Measurements from ENCODE around the gene GET4. TPM values are rescaled to one million over a fixed set of nuclear protein-coding genes. Genes with fewer than 3 reads are reported as not detected.
"Not testable (repeated sequence)": the region's sequence is repeated elsewhere in the genome, so short reads cannot be mapped to it uniquely, and the experiment has no call there.

Gene GET4
- total and polyA plus RNA-seq, 4 donors: 19.5 to 34.7 (median 27.3) TPM

- TF ChIP-seq ZBTB33 (IDR thresholded peaks at IDR 0.05): no peak
- TF ChIP-seq, protein P1, sequence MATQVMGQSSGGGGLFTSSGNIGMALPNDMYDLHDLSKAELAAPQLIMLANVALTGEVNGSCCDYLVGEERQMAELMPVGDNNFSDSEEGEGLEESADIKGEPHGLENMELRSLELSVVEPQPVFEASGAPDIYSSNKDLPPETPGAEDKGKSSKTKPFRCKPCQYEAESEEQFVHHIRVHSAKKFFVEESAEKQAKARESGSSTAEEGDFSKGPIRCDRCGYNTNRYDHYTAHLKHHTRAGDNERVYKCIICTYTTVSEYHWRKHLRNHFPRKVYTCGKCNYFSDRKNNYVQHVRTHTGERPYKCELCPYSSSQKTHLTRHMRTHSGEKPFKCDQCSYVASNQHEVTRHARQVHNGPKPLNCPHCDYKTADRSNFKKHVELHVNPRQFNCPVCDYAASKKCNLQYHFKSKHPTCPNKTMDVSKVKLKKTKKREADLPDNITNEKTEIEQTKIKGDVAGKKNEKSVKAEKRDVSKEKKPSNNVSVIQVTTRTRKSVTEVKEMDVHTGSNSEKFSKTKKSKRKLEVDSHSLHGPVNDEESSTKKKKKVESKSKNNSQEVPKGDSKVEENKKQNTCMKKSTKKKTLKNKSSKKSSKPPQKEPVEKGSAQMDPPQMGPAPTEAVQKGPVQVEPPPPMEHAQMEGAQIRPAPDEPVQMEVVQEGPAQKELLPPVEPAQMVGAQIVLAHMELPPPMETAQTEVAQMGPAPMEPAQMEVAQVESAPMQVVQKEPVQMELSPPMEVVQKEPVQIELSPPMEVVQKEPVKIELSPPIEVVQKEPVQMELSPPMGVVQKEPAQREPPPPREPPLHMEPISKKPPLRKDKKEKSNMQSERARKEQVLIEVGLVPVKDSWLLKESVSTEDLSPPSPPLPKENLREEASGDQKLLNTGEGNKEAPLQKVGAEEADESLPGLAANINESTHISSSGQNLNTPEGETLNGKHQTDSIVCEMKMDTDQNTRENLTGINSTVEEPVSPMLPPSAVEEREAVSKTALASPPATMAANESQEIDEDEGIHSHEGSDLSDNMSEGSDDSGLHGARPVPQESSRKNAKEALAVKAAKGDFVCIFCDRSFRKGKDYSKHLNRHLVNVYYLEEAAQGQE (IDR thresholded peaks at IDR 0.05): no peak
- no peak for TF ChIP-seq JUND (IDR thresholded peaks at IDR 0.05)
- no peak for TF ChIP-seq RXRA (IDR thresholded peaks at IDR 0.05)
- no peak for TF ChIP-seq HNF4G (IDR thresholded peaks at IDR 0.05)
- TF ChIP-seq HNF4A (conservative IDR thresholded peaks at IDR 0.05): no peak
- no peak for TF ChIP-seq EGR1 (IDR thresholded peaks at IDR 0.05; ENCODE audit: low read depth in 2 of 2)
- no peak for TF ChIP-seq FOXA2 (IDR thresholded peaks at IDR 0.05)
- TF ChIP-seq TAF1 (conservative IDR thresholded peaks at IDR 0.05): no peak
- TF ChIP-seq, protein P2, sequence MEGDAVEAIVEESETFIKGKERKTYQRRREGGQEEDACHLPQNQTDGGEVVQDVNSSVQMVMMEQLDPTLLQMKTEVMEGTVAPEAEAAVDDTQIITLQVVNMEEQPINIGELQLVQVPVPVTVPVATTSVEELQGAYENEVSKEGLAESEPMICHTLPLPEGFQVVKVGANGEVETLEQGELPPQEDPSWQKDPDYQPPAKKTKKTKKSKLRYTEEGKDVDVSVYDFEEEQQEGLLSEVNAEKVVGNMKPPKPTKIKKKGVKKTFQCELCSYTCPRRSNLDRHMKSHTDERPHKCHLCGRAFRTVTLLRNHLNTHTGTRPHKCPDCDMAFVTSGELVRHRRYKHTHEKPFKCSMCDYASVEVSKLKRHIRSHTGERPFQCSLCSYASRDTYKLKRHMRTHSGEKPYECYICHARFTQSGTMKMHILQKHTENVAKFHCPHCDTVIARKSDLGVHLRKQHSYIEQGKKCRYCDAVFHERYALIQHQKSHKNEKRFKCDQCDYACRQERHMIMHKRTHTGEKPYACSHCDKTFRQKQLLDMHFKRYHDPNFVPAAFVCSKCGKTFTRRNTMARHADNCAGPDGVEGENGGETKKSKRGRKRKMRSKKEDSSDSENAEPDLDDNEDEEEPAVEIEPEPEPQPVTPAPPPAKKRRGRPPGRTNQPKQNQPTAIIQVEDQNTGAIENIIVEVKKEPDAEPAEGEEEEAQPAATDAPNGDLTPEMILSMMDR (IDR thresholded peaks at IDR 0.05; ENCODE audit: low read depth, low read length, missing input control): no peak
- no peak for TF ChIP-seq NR2F2 (IDR thresholded peaks at IDR 0.05)
- TF ChIP-seq MAX (IDR thresholded peaks at IDR 0.05): no peak
- no peak for TF ChIP-seq SP1 (IDR thresholded peaks at IDR 0.05)
- no peak for TF ChIP-seq YY1 (IDR thresholded peaks at IDR 0.05)
- peaks cover 0 to 31% (median 17%) of the 10 kb centered on the region in 4 donors for H3K4me1 ChIP-seq (ENCODE audit: control insufficient read depth in 4 of 4, insufficient read depth in 4 of 4, low read length in 3 of 4)
- peaks cover 2 to 25% (median 11%) of the 10 kb centered on the region in 4 donors for H3K36me3 ChIP-seq (ENCODE audit: control insufficient read depth in 4 of 4, insufficient read depth in 3 of 4, low read depth in 1 of 4, low read length in 3 of 4)
- 92% methylated on average over 14 of the region's 14 CpGs for WGBS
- no peaks in the 10 kb centered on the region for H3K9me3 ChIP-seq (ENCODE audit: control insufficient read depth in 4 of 4, low read length in 3 of 4)
- H3K27me3 ChIP-seq (ENCODE audit: control insufficient read depth in 4 of 4, insufficient read depth in 4 of 4, low read length in 3 of 4): no peaks in the 10 kb centered on the region
- H3K9ac ChIP-seq (ENCODE audit: low read depth in 1 of 2, low read length in 2 of 2): no peak overlapping the region
- H3K4me3 ChIP-seq (ENCODE audit: low read depth in 1 of 3, low read length in 3 of 3): no peak overlapping the region
- DNase-seq (ENCODE audit: low spot score): no peak
- peak overlapping the region in 1 of 2 donors; percentile 28 for H3K27ac ChIP-seq (ENCODE audit: low read depth in 1 of 2, low read length in 2 of 2)
Observed at GRCh38 chr7:869348-869747, 7.0 kb upstream of the GET4 start.

- TF ChIP-seq RXRA (IDR thresholded peaks at IDR 0.05): peak in 1 of 2 donors; percentile 6
- no peak for TF ChIP-seq EGR1 (IDR thresholded peaks at IDR 0.05; ENCODE audit: low read depth in 2 of 2)
- Histone ChIP-seq H3K36me3 (ENCODE audit: control insufficient read depth in 4 of 4, insufficient read depth in 3 of 4, low read depth in 1 of 4, low read length in 3 of 4) (peaks cover 0 to 20% (median 8%) of the 10 kb centered on the region in 4 donors), H3K27me3 (ENCODE audit: control insufficient read depth in 4 of 4, insufficient read depth in 4 of 4, low read length in 3 of 4) (no peaks in the 10 kb centered on the region), H3K4me3 (ENCODE audit: low read depth in 1 of 3, low read length in 3 of 3) (no peak overlapping the region), H3K9ac (ENCODE audit: low read depth in 1 of 2, low read length in 2 of 2) (no peak overlapping the region), H3K4me1 (ENCODE audit: control insufficient read depth in 4 of 4, insufficient read depth in 4 of 4, low read length in 3 of 4) (peaks cover 0 to 28% (median 16%) of the 10 kb centered on the region in 4 donors), H3K27ac (ENCODE audit: low read depth in 1 of 2, low read length in 2 of 2) (peak overlapping the region; percentile 67 to 69), H3K9me3 (ENCODE audit: control insufficient read depth in 4 of 4, low read length in 3 of 4) (no peaks in the 10 kb centered on the region)
- WGBS: 80% methylated on average over 14 of the region's 14 CpGs
- no peak for DNase-seq (ENCODE audit: low spot score)
Observed at GRCh38 chr7:871900-872537, 4.3 kb upstream of the GET4 start.

DNA sequence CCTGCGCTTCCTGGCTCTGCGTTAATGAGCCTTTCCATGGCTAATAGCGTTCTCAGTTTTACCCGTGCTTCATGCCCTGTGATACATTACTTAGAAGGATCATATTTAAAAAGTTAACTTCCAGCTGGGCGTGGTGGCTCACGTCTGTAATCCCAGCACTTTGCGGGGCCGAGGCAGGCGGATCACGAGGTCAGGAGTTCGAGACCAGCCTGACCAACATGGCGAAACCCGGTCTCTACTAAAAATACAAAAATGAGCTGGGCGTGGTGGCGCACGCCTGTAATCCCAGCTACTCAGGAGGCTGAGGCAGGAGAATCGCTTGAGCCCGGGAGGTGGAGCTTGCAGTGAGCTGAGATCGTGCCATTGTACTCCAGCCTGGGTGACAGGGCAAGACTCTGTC, 3.7 kb upstream of the GET4 start:
- H3K9me3 ChIP-seq (ENCODE audit: control insufficient read depth in 4 of 4, low read length in 3 of 4); H3K4me3 ChIP-seq (ENCODE audit: low read depth in 1 of 3, low read length in 3 of 3); H3K27me3 ChIP-seq (ENCODE audit: control insufficient read depth in 4 of 4, insufficient read depth in 4 of 4, low read length in 3 of 4); DNase-seq (ENCODE audit: low spot score); H3K9ac ChIP-seq (ENCODE audit: low read depth in 1 of 2, low read length in 2 of 2): not testable (repeated sequence)
- Histone ChIP-seq H3K27ac (ENCODE audit: low read depth in 1 of 2, low read length in 2 of 2) (peak overlapping the region; percentile 67 to 72), H3K36me3 (ENCODE audit: control insufficient read depth in 4 of 4, insufficient read depth in 3 of 4, low read depth in 1 of 4, low read length in 3 of 4) (peaks cover 0 to 20% (median 8%) of the 10 kb centered on the region in 4 donors), H3K4me1 (ENCODE audit: control insufficient read depth in 4 of 4, insufficient read depth in 4 of 4, low read length in 3 of 4) (peaks cover 0 to 21% (median 11%) of the 10 kb centered on the region in 4 donors)
- 90% methylated on average over 19 of the region's 19 CpGs for WGBS
